NB4 (cell line): ENCODE data around the gene ME3.

Experiments
- CTCF ChIP-seq: IDR thresholded peaks from one replicate; pipeline ENCODE4 v1.5.1; 2012; ENCODE audit warnings: low read depth, low read length
- POLR2A ChIP-seq: IDR thresholded peaks from 2 replicates; pipeline ENCODE4 v1.6.1; 2011; ENCODE audit warnings: mild to moderate bottlenecking; ENCODE audit not compliant: insufficient read length; ENCODE audit errors: extremely low read depth

GRCh38 chr11:86442827-86443226 is 229.6 kb downstream of the ME3 start:
- no peak for TF ChIP-seq CTCF
- no peak for TF ChIP-seq POLR2A
